ENCODE data around the gene ZNF892. TPM values are rescaled to one million over a fixed set of nuclear protein-coding genes. Genes with fewer than 3 reads are reported as not detected.

The ZNF892 gene
- total and polyA plus RNA-seq, 2 of the 8 experiments (the other 6 are each of a cell fraction or from before 2014, with no cell fraction given) = 1.4 to 10.7 TPM

- Histone ChIP-seq H3K4me1 (replicated peaks in 1 of 4; ENCODE audit: control insufficient read depth in 3 of 4, insufficient read depth in 4 of 4, low read length in 3 of 4) (peaks cover 0 to 4% (median 2%) of the 10 kb centered on the region in 4 experiments; a peak in 2 of 7 replicates), H4K5ac (ENCODE audit: insufficient read length, low read depth, low read length) (no peak overlapping the region), H3K27ac (ENCODE audit: low read depth, low read length) (no peak overlapping the region), H2BK120ac (replicated peaks; ENCODE audit: low read depth, low read length) (no peak overlapping the region), H3K18ac (ENCODE audit: extremely low read depth, low read length) (no peak overlapping the region), H3K9ac (replicated peaks in 1 of 4; ENCODE audit: extremely low read depth in 1 of 4, low read depth in 3 of 4, low read length in 3 of 4) (no peak overlapping the region), H4K20me1 (replicated peaks in 1 of 2; ENCODE audit: control insufficient read depth in 1 of 2, insufficient read depth in 2 of 2, low read length in 2 of 2) (no peaks in the 10 kb centered on the region), H3K9me3 (ENCODE audit: insufficient read depth in 2 of 2, low read depth in 1 of 2, low read length in 1 of 2) (peaks cover 19 to 24% of the 10 kb centered on the region in 2 experiments), H2AFZ (ENCODE audit: low read length) (no peak overlapping the region), H3K36me3 (ENCODE audit: control insufficient read depth in 2 of 4, insufficient read depth in 4 of 4, low read length in 3 of 4) (peaks cover 0 to 23% (median 8%) of the 10 kb centered on the region in 4 experiments; a peak in 5 of 8 replicates), H4K8ac (ENCODE audit: extremely low read depth, insufficient read depth, low read length) (no peak overlapping the region), H3K4me3 (ENCODE audit: extremely low read depth in 1 of 4, insufficient read depth in 2 of 4, low read depth in 3 of 4, low read length in 4 of 4) (peak overlapping the region; percentile 7 to 88 (median 76); a peak in 5 of 8 replicates), H3K56ac (replicated peaks; ENCODE audit: insufficient read length, low read depth, low read length) (no peak overlapping the region), H2BK15ac (ENCODE audit: low read length) (no peak overlapping the region), H2AK5ac (ENCODE audit: low read depth, low read length) (no peak overlapping the region), H2BK5ac (ENCODE audit: low read depth, low read length) (no peak overlapping the region), H3K23me2 (ENCODE audit: low read depth, low read length) (peaks cover 6% of the 10 kb centered on the region; the same call in 1 of the 2 replicates), H3K79me1 (ENCODE audit: low read depth, low read length) (0 out of 2 replicates have a peak, but pooled peaks cover 2% of the 10 kb centered on the region), H3K23ac (ENCODE audit: insufficient read length) (no peak overlapping the region), H2BK12ac (ENCODE audit: low read depth, low read length) (no peak overlapping the region), H2BK20ac (ENCODE audit: low read length) (no peak overlapping the region), H3K4me2 (ENCODE audit: insufficient read depth in 1 of 2, low read depth in 2 of 2, low read length in 2 of 2) (peak overlapping the region; percentile 64 to 77), H3K79me2 (ENCODE audit: control insufficient read depth in 1 of 2, insufficient read depth in 2 of 2, low read length in 2 of 2) (peaks cover 2 to 4% of the 10 kb centered on the region in 2 experiments; a peak in 2 of 4 replicates), H3K14ac (ENCODE audit: insufficient read length) (no peak overlapping the region), H3K27me3 (replicated peaks in 1 of 4; ENCODE audit: control insufficient read depth in 3 of 4, extremely low read depth in 1 of 4, insufficient read depth in 3 of 4, low read length in 3 of 4) (peaks cover 0 to 10% (median 0%) of the 10 kb centered on the region in 4 experiments; a peak in 3 of 7 replicates), H3K4ac (replicated peaks; ENCODE audit: insufficient read length, low read depth, low read length) (no peak overlapping the region), H4K91ac (replicated peaks; ENCODE audit: insufficient read length, low read length) (no peak overlapping the region)
- POLR2A ChIA-PET (ENCODE audit: partially characterized antibody) = interaction anchor here (1.0 to 1.4 kb wide), 3 partner anchors 18 to 127 kb away, joined by 3 read pairs; no protein-coding TSS in a partner anchor
- FAIRE-seq (no peak), DNase-seq (ENCODE audit: low read depth in 1 of 2, low spot score in 2 of 2) (no peak)
- 23% methylated on average over 10 of the region's 10 CpGs; no CpG with 5 or more reads in 1 of the 2 experiments for WGBS, 2 experiments (ENCODE audit: extremely low coverage in 1 of 2, insufficient coverage in 1 of 2, insufficient read length in 1 of 2, insufficient replicate concordance in 2 of 2, low coverage in 1 of 2, low lambda C conversion rate in 2 of 2, missing lambda C conversion rate in 1 of 2)
- CTCF ChIA-PET (ENCODE audit: partially characterized antibody) = interaction anchor here (0.8 to 1.7 kb wide), 5 partner anchors 12 to 84 kb away, joined by 3 to 4 read pairs (median 3); partner anchors contain the start of gene MRPS5
- no peak for TF ChIP-seq RAD21 (IDR thresholded peaks at IDR 0.05 in 1 of 2, conservative IDR thresholded peaks at IDR 0.05 in 1 of 2; ENCODE audit: low read depth in 2 of 2, low read length in 2 of 2)
These were observed 1.2 kb upstream of the ZNF892 start for GRCh38 chr2:95206096-95206495.
